ENCODE data around the gene POLR3GL. TPM values are rescaled to one million over a fixed set of nuclear protein-coding genes. Genes with fewer than 3 reads are reported as not detected.

Gene POLR3GL
- total and polyA plus RNA-seq, 10 of the 15 experiments (the other 5 are each of a cell fraction or from before 2014, with no cell fraction given), result 12.8 to 47.0 (median 26.6) TPM

GRCh38 chr1:146021622-146022402 lies 57.3 kb downstream of the POLR3GL start, which contains the start of gene HJV:
Gene HJV (minus strand): TSS chr1:146021735. CDS start chr1:146020231, 1,504 bp downstream.
- intact Hi-C loops (cut with micrococcal nuclease; ENCODE audit: unreplicated experiment), result no loop called here
- POLR2A ChIA-PET, result interaction anchor here (0.6 to 1.4 kb wide), 2 partner anchors 13 to 67 kb away, joined by 3 read pairs; no protein-coding TSS in a partner anchor
- RAD21 ChIA-PET (ENCODE audit: unreplicated experiment), result interaction anchor here (1.1 kb wide), 1 partner anchor 163 kb away, joined by 3 read pairs; the partner anchor contains the start of gene PIAS3
- no peak for DNase-seq (ENCODE audit: low read depth, low spot score)
- H2AFZ ChIP-seq (ENCODE audit: control insufficient read depth, low read depth, low read length), result no peak within 1 kb of the TSS
- no peak for ATAC-seq
- H3K27ac ChIP-seq (ENCODE audit: control insufficient read depth, insufficient read depth), result no peak within 1 kb of the TSS
- no peak for TF ChIP-seq BMI1 (IDR thresholded peaks at IDR 0.05; ENCODE audit: borderline replicate concordance)
- no peak for TF ChIP-seq TARDBP (IDR thresholded peaks at IDR 0.05; ENCODE audit: borderline replicate concordance)
- no peak for TF ChIP-seq ZBTB4 (CRISPR knock-in tag; IDR thresholded peaks at IDR 0.05)
- TF ChIP-seq, protein P1, sequence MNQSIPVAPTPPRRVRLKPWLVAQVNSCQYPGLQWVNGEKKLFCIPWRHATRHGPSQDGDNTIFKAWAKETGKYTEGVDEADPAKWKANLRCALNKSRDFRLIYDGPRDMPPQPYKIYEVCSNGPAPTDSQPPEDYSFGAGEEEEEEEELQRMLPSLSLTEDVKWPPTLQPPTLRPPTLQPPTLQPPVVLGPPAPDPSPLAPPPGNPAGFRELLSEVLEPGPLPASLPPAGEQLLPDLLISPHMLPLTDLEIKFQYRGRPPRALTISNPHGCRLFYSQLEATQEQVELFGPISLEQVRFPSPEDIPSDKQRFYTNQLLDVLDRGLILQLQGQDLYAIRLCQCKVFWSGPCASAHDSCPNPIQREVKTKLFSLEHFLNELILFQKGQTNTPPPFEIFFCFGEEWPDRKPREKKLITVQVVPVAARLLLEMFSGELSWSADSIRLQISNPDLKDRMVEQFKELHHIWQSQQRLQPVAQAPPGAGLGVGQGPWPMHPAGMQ (IDR thresholded peaks at IDR 0.05; ENCODE audit: borderline replicate concordance), result no peak
- no peak for TF ChIP-seq KDM1A (IDR thresholded peaks at IDR 0.05; ENCODE audit: borderline replicate concordance)
- TF ChIP-seq MYB (IDR thresholded peaks at IDR 0.05; ENCODE audit: borderline replicate concordance, low read depth, low read length), result no peak
- TF ChIP-seq CEBPZ (IDR thresholded peaks at IDR 0.05; ENCODE audit: low read depth, low read length), result no peak
- TF ChIP-seq GATAD2B (conservative IDR thresholded peaks at IDR 0.05; ENCODE audit: low read depth), result no peak
- TF ChIP-seq CHD1 (IDR thresholded peaks at IDR 0.05; ENCODE audit: low read depth, low read length), result no peak
- TF ChIP-seq POLR2AphosphoS5 (IDR thresholded peaks at IDR 0.05; ENCODE audit: low read length), result no peak
- SMC1A ChIA-PET (ENCODE audit: uncharacterized antibody, unreplicated experiment), result interaction anchor here (1.1 to 2.4 kb wide), 4 partner anchors 10 to 130 kb away, joined by 3 to 21 read pairs (median 5); partner anchors contain the start of genes ANKRD34A and POLR3GL
- CTCF ChIA-PET, result interaction anchor here (0.7 to 2.6 kb wide), 7 partner anchors 10 to 175 kb away, joined by 3 to 16 read pairs (median 4); partner anchors contain the start of gene RBM8A
- H3K36me3 ChIP-seq (ENCODE audit: control insufficient read depth in 2 of 2, insufficient read depth in 2 of 2, low read length in 1 of 2), result no peaks in the 10 kb centered on the region
- BruUV-seq (replicated peaks), result no TSS peak
- no peak within 1 kb of the TSS for H3K9ac ChIP-seq (ENCODE audit: control insufficient read depth, insufficient read depth, low read length)
- H3K4me2 ChIP-seq (ENCODE audit: control insufficient read depth, insufficient read depth), result no peak within 1 kb of the TSS
- H4K20me1 ChIP-seq (ENCODE audit: control insufficient read depth, insufficient read depth), result no peaks in the 10 kb centered on the region
- in situ Hi-C loops (cut with MboI), result no loop called here
- H3K79me2 ChIP-seq (ENCODE audit: control insufficient read depth, insufficient read depth, low read length), result no peaks in the 10 kb centered on the region
- H3K9me3 ChIP-seq (replicated peaks; ENCODE audit: control insufficient read depth, insufficient read depth, low read length), result no peaks in the 10 kb centered on the region
- 0% methylated on average over 3 of the region's 5 CpGs for WGBS (ENCODE audit: insufficient coverage, insufficient replicate concordance, low lambda C conversion rate, missing lambda C conversion rate)
- H3K4me1 ChIP-seq (ENCODE audit: control insufficient read depth, insufficient read depth, low read length), result no peaks in the 10 kb centered on the region
- no peak for FAIRE-seq
- H3K27me3 ChIP-seq (replicated peaks in 1 of 2; ENCODE audit: control insufficient read depth in 2 of 2, insufficient read depth in 2 of 2, low read length in 1 of 2), result peaks cover 4 to 9% of the 10 kb centered on the region in 2 experiments; a peak in 3 of 4 replicates
- no peak within 1 kb of the TSS for H3K4me3 ChIP-seq

Measured in GM12878 (cell line).